Smooth muscle cell of the brain vasculature (primary cell): ENCODE results near the gene PSTPIP2.
"Not testable (repeated sequence)": the region's sequence is repeated elsewhere in the genome, so short reads cannot be mapped to it uniquely, and the experiment has no call there.

Source experiments
- DNase-seq: peaks from one replicate; pipeline ENCODE4 v3.0.0-alpha.2; 2012; ENCODE audit warnings: low read depth, low spot score

The PSTPIP2 gene

DNA sequence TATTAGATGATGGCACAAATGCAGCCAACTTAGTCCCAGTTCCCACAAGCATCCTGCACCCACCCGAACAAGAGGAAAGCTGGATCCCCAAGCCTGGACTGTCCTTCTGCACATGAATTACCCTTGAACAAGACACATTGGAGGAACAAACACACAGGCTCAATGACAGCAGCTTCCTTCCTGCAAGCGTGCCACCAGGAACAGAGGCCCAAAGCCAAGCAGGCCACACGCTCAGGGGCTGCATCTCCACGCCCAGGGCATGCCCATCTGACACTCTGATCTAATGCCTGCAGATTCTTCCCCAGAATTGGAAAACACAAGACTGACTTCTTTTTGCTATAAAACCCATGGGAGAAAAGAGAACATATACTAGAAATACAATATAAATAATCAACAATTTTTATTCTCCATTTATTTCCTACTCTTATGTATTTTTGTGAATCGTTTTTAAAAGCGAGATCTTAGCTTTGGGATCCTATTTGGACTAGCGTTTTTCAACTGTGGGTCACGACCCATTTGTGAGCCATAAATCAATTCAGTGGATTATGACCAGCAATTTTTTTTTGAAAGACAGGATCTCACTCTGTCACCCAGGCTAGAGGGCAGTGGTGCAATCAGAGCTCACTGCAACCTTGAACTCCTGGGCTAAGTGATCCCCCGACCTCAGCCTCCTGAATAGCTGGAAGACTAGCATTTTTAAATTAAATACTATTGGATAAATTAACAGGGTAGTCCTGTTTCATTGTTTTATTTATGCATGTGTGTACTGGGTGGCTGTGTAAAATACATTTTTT, 34.4 kb downstream of the PSTPIP2 start:
- DNase-seq: no peak

DNA sequence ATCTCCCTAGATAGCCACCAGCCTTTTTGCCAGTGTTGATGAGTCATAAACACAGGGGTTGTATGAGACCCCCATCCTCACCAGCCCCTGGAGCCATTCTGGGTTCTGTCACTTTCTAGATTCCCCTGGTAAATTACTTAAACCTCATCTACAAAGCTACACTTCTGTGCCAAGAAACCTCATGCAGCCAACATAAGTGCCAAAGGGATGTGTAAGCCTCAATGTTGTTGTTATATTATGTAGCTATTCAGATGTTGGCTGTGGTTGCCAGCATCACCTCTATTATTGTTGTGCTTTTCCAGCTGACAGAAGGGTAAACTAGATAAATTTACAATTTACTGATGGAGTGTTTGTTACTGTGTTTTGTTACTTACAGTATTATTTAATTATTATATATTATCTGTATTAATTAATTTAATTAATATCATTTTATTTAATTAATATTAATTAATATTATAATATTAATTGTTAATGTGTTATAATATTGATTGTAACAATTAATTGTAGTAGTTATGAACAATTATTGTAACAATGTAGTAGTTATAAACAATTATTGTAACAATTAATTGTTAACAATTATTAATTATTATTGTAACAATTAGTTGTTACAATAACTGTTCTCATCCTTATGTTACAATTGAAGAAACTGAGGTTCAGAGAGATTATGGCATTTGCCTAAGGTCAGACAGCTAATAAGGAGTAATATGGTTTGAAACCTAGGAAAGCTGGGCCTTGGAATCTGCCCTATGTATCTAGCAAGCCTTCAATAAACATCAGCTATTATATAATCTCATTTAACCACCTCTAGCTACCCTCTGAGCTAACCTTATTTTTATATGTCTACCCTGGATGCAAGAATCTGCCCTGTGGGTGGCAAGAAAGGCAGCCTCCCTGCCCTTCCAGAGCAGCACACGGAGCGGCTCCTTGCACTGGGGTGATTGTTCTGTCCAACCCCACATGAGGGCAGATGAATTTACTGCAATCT, 36.1 kb downstream of the PSTPIP2 start:
- DNase-seq: no peak

- no peak for DNase-seq
Measured at GRCh38 chr18:46034230-46034629, 37.8 kb downstream of the PSTPIP2 start.

DNA sequence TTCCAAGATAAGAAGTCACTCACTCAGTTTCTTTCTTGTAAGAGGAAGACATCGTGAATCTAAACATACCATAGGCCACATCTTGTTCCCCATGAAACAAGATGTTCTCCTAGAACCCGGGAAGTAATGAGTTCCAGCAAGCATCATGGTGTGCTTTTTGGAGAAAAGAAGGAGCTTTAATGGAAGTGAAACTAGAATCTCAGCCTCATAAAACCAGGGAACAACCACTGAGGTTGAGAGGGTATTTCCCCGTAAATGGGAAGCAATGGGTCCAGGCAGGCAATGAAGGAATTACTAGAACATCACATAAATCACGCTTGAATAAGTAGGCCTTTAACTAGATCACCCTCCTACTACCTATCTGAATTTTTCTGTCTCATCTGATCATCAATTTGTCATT, 40.3 kb downstream of the PSTPIP2 start:
- no peak for DNase-seq

DNA sequence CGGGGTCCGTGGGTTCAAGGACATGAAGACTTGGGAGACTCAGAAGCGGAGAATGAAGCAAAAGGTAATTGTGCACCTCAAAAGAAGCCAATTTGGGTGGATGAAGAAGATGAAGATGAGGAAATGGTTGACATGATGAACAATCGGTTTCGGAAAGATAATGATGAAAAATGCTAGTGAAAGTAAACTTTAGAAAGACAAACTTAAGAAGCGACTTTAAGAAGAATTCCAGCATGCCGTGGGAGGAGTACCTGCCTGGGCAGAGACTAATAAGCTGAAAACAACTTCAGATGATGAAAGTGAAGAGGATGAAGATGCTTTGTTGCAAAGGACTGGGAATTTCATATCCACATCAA, 43.5 kb downstream of the PSTPIP2 start:
- no peak for DNase-seq

- no peak for DNase-seq
Measured at GRCh38 chr18:46019936-46020335, 52.1 kb downstream of the PSTPIP2 start.

DNA sequence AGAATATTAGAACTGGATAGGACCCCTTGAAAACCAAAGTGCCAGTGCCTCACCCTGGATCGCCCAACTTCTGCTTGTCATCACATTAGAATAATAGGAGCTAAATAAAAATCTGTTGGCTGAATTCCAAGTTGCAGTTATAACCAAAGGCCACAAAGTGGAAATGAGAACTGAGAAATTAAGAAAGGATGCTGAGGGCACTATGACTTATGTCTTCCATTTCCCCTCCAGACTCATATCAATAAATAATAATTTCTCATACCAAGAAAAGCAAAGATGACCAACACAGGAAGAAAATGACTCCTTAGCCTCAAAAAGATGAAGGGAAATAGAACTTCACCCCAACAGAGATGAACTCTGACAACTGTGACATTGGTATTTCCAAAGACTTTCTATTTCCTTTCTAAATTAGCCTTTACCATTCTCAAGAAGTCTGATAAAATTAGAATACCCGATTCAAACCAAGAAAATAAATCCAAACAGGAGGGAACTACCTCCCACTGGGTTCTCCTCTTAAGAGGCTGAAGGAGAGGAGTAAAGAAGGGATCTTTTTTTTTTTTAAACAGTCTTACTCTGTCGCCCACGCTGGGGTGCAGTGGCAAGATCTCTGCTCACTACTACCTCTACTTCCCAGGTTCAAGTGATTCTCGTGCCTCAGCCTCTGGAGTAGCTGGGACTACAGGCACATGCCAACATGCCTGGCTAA, 58.4 kb downstream of the PSTPIP2 start:
- no peak for DNase-seq

- no peak for DNase-seq
Measured at GRCh38 chr18:46010676-46011075, 61.4 kb downstream of the PSTPIP2 start.

GRCh38 chr18:46010050-46010449, 62.0 kb downstream of the PSTPIP2 start:
- no peak for DNase-seq

GRCh38 chr18:46009125-46009840, 62.8 kb downstream of the PSTPIP2 start:
- DNase-seq: no peak

- no peak for DNase-seq
Measured at GRCh38 chr18:46008531-46008930, 63.5 kb downstream of the PSTPIP2 start.

- DNase-seq: no peak
Measured at GRCh38 chr18:46007165-46007564, 64.9 kb downstream of the PSTPIP2 start.

GRCh38 chr18:46002934-46003333, 69.1 kb downstream of the PSTPIP2 start:
- DNase-seq: no peak

GRCh38 chr18:46001892-46002291, 70.2 kb downstream of the PSTPIP2 start:
- DNase-seq: no peak

DNA sequence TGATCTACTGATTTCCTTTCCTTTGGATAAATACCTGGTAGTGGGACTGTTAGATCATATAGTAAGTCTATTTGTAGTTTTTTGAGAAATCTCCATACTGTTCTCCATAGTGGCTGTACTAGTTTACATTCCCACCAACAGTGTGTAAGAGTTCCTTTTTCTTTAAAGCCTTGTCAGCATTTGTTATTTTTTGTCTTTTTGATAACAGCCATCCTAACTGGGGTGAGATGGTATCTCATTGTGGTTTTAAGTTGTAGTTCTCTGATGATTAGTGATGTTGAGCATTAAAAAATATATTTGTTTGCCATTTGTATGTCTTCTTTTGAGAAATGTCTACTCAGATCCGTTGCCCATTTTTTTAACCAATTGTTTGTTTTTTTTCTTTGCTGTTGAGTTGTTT, 71.0 kb downstream of the PSTPIP2 start:
- DNase-seq: no peak

GRCh38 chr18:45999536-45999935, 72.5 kb downstream of the PSTPIP2 start:
- no peak for DNase-seq

- DNase-seq: no peak
Measured at GRCh38 chr18:45998244-45998643, 73.8 kb downstream of the PSTPIP2 start.

GRCh38 chr18:45997700-45998151, 74.3 kb downstream of the PSTPIP2 start:
- DNase-seq: no peak

GRCh38 chr18:45995461-45995860, 76.6 kb downstream of the PSTPIP2 start:
- DNase-seq: no peak

- no peak for DNase-seq
Measured at GRCh38 chr18:45993438-45993837, 78.6 kb downstream of the PSTPIP2 start.

DNA sequence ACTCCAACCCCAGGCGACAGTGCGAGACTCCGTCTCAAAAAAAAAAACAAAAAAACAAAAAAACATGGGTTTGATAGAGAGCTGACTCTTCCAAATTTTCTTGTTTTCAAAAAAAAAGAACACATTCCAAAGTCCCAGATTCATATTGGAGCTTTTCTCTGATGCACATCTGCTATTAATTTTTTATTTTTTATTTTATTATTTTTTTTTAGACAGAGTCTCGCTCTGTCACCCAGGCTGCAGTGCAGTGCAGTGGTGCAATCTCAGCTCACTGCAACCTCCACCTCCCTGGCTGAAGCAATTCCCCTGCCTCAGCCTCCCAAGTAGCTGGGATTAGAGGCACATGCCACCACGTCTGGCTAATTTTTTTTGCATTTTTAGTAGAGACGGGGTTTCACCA, 79.5 kb downstream of the PSTPIP2 start:
- not testable (repeated sequence) for DNase-seq
